ENCODE data around the gene MED25.

The MED25 gene

DNA sequence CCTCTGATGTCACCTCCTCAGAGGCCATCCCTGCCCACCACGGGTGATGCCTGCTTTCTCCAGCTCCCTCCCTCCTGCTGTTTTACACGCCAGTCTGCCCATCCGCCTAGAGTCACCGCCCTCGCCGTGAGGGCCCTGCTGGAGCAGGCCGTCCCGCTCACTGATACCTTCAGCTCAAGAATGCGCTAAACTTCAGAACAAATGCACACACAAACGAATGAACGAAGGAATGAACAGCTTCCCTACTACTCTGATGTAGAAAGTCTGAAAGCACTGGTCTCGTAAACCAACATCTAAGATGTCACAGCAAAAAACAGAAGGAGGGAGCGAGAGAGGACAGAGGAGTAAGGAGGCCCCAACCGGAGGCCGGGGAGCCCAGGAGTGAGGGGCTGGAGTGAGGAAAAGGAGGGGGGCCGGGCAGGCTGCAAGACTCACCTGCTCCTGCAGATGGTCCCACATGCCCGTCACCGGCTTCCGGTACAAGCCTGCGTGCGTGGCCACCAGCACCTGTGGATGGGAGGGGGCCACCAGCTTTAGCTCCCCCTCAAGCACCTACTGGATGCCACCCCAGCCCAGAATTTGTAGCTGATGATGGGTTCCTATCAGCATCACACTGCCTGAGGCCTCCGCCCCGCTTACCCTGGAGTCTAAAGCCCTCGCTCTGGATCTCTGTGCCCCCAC lies 45.3 kb downstream of the MED25 start:
- H4K20me1 ChIP-seq (ENCODE audit: insufficient read depth), result no peaks in the 10 kb centered on the region
- TF ChIP-seq, protein P1, sequence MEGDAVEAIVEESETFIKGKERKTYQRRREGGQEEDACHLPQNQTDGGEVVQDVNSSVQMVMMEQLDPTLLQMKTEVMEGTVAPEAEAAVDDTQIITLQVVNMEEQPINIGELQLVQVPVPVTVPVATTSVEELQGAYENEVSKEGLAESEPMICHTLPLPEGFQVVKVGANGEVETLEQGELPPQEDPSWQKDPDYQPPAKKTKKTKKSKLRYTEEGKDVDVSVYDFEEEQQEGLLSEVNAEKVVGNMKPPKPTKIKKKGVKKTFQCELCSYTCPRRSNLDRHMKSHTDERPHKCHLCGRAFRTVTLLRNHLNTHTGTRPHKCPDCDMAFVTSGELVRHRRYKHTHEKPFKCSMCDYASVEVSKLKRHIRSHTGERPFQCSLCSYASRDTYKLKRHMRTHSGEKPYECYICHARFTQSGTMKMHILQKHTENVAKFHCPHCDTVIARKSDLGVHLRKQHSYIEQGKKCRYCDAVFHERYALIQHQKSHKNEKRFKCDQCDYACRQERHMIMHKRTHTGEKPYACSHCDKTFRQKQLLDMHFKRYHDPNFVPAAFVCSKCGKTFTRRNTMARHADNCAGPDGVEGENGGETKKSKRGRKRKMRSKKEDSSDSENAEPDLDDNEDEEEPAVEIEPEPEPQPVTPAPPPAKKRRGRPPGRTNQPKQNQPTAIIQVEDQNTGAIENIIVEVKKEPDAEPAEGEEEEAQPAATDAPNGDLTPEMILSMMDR (conservative IDR thresholded peaks at IDR 0.05; ENCODE audit: low read depth, low read length), result no peak
- H3K36me3 ChIP-seq (ENCODE audit: insufficient read depth), result peaks cover 5% of the 10 kb centered on the region; the same call in 1 of the 2 replicates
- H3K4me1 ChIP-seq (ENCODE audit: low read depth, poor library complexity, severe bottlenecking), result peaks cover 18% of the 10 kb centered on the region
- H3K9ac ChIP-seq, result no peak overlapping the region
- no peak overlapping the region for H3K27ac ChIP-seq
- no peak overlapping the region for H3K4me2 ChIP-seq
- no peaks in the 10 kb centered on the region for H3K27me3 ChIP-seq (ENCODE audit: insufficient read depth, low read depth)
- H2AFZ ChIP-seq (ENCODE audit: low read depth), result no peak overlapping the region
- no peak overlapping the region for H3K4me3 ChIP-seq (IDR thresholded peaks at IDR 0.05; ENCODE audit: insufficient read depth, low read depth, low read length)
- H3K79me2 ChIP-seq (ENCODE audit: insufficient read depth, low read depth), result 0 out of 2 replicates have a peak, but pooled peaks cover 8% of the 10 kb centered on the region

DNA sequence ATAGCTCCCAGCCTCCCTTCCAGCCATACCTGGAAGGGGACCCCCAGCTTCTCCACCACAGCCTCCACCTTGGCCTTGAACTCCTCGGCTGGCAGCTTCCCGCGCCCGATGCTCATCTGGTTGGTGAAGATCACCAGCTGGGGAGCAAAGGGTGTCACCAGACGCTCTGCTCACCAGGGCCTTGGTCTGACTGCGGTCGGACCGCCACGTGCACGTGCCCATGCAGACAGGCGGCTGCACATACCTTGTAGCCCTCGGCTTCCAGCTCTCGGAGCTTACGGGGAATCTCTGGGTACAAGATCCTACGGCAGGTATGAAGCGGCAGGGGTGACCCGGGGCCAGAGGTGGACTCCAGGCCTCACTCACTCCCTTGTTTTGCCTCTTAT lies 45.8 kb downstream of the MED25 start:
- H3K4me2 ChIP-seq, result no peak overlapping the region
- H3K27me3 ChIP-seq (ENCODE audit: insufficient read depth, low read depth), result no peaks in the 10 kb centered on the region
- H3K27ac ChIP-seq, result no peak overlapping the region
- peaks cover 23% of the 10 kb centered on the region for H3K4me1 ChIP-seq (ENCODE audit: low read depth, poor library complexity, severe bottlenecking)
- TF ChIP-seq, protein P1 (conservative IDR thresholded peaks at IDR 0.05; ENCODE audit: low read depth, low read length), result no peak
- no peak overlapping the region for H2AFZ ChIP-seq (ENCODE audit: low read depth)
- no peaks in the 10 kb centered on the region for H4K20me1 ChIP-seq (ENCODE audit: insufficient read depth)
- no peak overlapping the region for H3K4me3 ChIP-seq (IDR thresholded peaks at IDR 0.05; ENCODE audit: insufficient read depth, low read depth, low read length)
- H3K79me2 ChIP-seq (ENCODE audit: insufficient read depth, low read depth), result 0 out of 2 replicates have a peak, but pooled peaks cover 8% of the 10 kb centered on the region
- H3K36me3 ChIP-seq (ENCODE audit: insufficient read depth), result peaks cover 5% of the 10 kb centered on the region; the same call in 1 of the 2 replicates
- H3K9ac ChIP-seq, result no peak overlapping the region

DNA sequence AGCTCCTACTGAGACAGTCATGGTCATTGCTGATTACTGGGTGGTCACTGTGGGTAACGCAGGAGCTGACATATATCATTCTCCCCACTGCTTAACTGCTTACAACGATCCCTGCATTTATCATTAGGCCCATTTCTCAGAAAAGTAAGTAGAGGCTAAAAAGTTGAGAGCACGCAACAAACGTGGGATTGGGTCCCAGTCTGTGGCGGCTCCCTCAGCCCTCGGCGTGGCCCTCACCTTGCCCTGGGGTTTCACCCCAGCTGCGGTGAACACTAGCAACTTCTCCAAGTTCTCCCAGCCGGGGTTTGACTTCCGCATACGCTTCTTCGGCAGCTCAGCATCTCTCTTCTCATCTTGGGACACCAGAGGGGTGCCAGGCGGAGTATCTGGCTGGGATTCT lies 46.8 kb downstream of the MED25 start:
- TF ChIP-seq, protein P1 (conservative IDR thresholded peaks at IDR 0.05; ENCODE audit: low read depth, low read length), result no peak
- no peak overlapping the region for H2AFZ ChIP-seq (ENCODE audit: low read depth)
- H3K4me2 ChIP-seq, result no peak overlapping the region
- no peak overlapping the region for H3K4me3 ChIP-seq (IDR thresholded peaks at IDR 0.05; ENCODE audit: insufficient read depth, low read depth, low read length)
- no peaks in the 10 kb centered on the region for H4K20me1 ChIP-seq (ENCODE audit: insufficient read depth)
- no peak overlapping the region for H3K9ac ChIP-seq
- peaks cover 26% of the 10 kb centered on the region for H3K4me1 ChIP-seq (ENCODE audit: low read depth, poor library complexity, severe bottlenecking)
- no peak overlapping the region for H3K27ac ChIP-seq
- 0 out of 2 replicates have a peak, but pooled peaks cover 8% of the 10 kb centered on the region for H3K79me2 ChIP-seq (ENCODE audit: insufficient read depth, low read depth)
- H3K36me3 ChIP-seq (ENCODE audit: insufficient read depth), result peaks cover 5% of the 10 kb centered on the region; the same call in 1 of the 2 replicates
- no peaks in the 10 kb centered on the region for H3K27me3 ChIP-seq (ENCODE audit: insufficient read depth, low read depth)

DNA sequence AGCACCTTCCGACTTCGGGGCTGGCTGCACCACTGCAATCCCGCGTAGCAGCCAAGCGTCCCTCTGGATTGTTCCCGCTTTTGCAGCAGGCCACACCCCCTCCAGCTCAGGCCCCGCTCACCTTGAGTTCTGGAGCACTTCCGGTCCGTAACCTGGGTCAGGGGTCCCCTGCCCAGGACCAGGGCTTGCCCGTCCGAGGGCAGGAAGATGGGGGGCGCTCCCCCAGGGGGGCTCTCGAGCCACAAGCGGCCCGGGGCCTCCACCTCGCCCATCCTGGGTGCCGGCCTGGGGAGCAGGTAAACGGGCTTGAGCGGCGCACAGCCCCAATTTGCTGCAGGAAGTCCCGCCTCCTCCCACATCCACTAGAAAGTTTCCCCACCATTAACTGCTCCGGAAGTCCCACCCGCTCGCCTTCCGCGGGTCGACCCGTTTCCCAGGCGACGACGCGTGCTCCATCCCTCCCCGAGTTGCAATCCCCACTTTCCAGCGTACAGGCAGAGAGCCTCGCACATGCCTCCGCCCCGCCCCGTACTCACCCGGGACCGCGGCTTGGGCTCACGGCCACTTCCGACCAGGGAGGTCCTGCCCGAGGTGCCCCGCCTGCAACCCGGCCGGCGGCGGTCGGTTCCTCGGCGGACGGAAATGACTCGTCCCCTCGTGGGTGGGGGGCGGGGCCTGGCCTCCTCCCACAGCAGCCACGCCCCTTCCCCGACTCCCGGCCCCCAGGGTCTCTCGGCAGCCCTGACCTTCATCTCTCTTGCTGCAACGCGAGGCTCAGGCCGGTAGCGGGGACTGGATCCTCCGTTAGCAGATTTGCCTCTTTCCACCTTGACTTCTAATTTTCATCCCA lies 49.1 kb downstream of the MED25 start, which contains the start of gene PNKP:
Gene PNKP, minus strand, starts transcription at position 644 of the 850 bp plus-strand sequence. Its CDS starts 372 bp downstream, at position 272.
- Histone ChIP-seq H3K4me1 (ENCODE audit: low read depth, poor library complexity, severe bottlenecking) (peaks cover 37% of the 10 kb centered on the region), H3K9ac (peak within 1 kb of the TSS; percentile 49; the same call in 1 of the 2 replicates), H3K36me3 (ENCODE audit: insufficient read depth) (peaks cover 5% of the 10 kb centered on the region; the same call in 1 of the 2 replicates), H3K4me2 (peak within 1 kb of the TSS; percentile 67), H3K79me2 (ENCODE audit: insufficient read depth, low read depth) (0 out of 2 replicates have a peak, but pooled peaks cover 8% of the 10 kb centered on the region), H4K20me1 (ENCODE audit: insufficient read depth) (no peaks in the 10 kb centered on the region), H3K27me3 (ENCODE audit: insufficient read depth, low read depth) (no peaks in the 10 kb centered on the region), H3K4me3 (IDR thresholded peaks at IDR 0.05; ENCODE audit: insufficient read depth, low read depth, low read length) (no peak within 1 kb of the TSS), H3K27ac (peak within 1 kb of the TSS; percentile 24), H2AFZ (ENCODE audit: low read depth) (peak within 1 kb of the TSS; percentile 40)
- TF ChIP-seq, protein P1 (conservative IDR thresholded peaks at IDR 0.05; ENCODE audit: low read depth, low read length), result no peak
